Hepatocyte (in vitro differentiated cells): ENCODE data around the gene STUB1. TPM values are rescaled to one million over a fixed set of nuclear protein-coding genes. Genes with fewer than 3 reads are reported as not detected.

Source experiments
- DNase-seq: peaks from one replicate; pipeline ENCODE4 v3.0.0-alpha.2; 2016; ENCODE audit warnings: low spot score
- H2AFZ ChIP-seq: fragments of 200-600 bp; sonication (generic); 2 replicates; pipeline ENCODE4 v1.6.0; 2016; ENCODE audit warnings: antibody characterized with exemption, mild to moderate bottlenecking
- H3K27ac ChIP-seq: fragments of 200-600 bp; sonication (generic); 2 replicates; pipeline ENCODE4 v1.5.1; 2016; ENCODE audit warnings: mild to moderate bottlenecking
- H3K27me3 ChIP-seq: fragments of 200-600 bp; sonication (generic); 2 replicates; pipeline ENCODE4 v1.6.1; 2016
- H3K36me3 ChIP-seq: fragments of 200-600 bp; sonication (generic); replicated peaks from 2 replicates; pipeline ENCODE4 v1.5.1; 2016; ENCODE audit warnings: low read depth; ENCODE audit not compliant: insufficient read depth
- H3K4me1 ChIP-seq: fragments of 200-600 bp; sonication (generic); 2 replicates; pipeline ENCODE4 v1.5.1; 2016; ENCODE audit warnings: mild to moderate bottlenecking, moderate library complexity; ENCODE audit not compliant: insufficient read depth
- H3K4me2 ChIP-seq: fragments of 200-600 bp; sonication (generic); 2 replicates; pipeline ENCODE4 v1.6.0; 2016
- H3K4me3 ChIP-seq: fragments of 200-600 bp; sonication (generic); 2 replicates; pipeline ENCODE4 v1.5.1; 2016; ENCODE audit warnings: mild to moderate bottlenecking
- H3K79me2 ChIP-seq: fragments of 200-600 bp; sonication (generic); 2 replicates; pipeline ENCODE4 v1.6.0; 2017; ENCODE audit warnings: mild to moderate bottlenecking
- H3K9me2 ChIP-seq: fragments of 200-600 bp; sonication (generic); replicated peaks from 2 replicates; pipeline ENCODE4 v1.6.0; 2017; ENCODE audit warnings: mild to moderate bottlenecking; ENCODE audit not compliant: insufficient read depth
- H3K9me3 ChIP-seq: fragments of 200-600 bp; sonication (generic); 2 replicates; pipeline ENCODE4 v1.5.1; 2016; ENCODE audit warnings: low read depth, mild to moderate bottlenecking
- H4K20me1 ChIP-seq: fragments of 200-600 bp; sonication (generic); 2 replicates; pipeline ENCODE4 v1.6.0; 2016; ENCODE audit warnings: mild to moderate bottlenecking; ENCODE audit not compliant: insufficient read depth, poor library complexity, severe bottlenecking
- EZH2 ChIP-seq: fragments of 200-600 bp; sonication (generic); IDR thresholded peaks from 2 replicates; pipeline ENCODE4 v1.6.1; 2016; ENCODE audit warnings: antibody characterized with exemption, mild to moderate bottlenecking, borderline replicate concordance
- EZH2phosphoT487 ChIP-seq: fragments of 200-600 bp; sonication (generic); IDR thresholded peaks from one replicate; pipeline ENCODE4 v1.6.1; 2018; ENCODE audit warnings: antibody characterized with exemption, mild to moderate bottlenecking, low read depth, moderate library complexity; ENCODE audit not compliant: unreplicated experiment, severe bottlenecking
- WGBS: methylation state at CpG from one replicate; pipeline ENCODE4 v1.1.6; 2016; ENCODE audit warnings: low lambda C conversion rate; ENCODE audit errors: missing lambda C conversion rate; 5-methylcytosine and 5-hydroxymethylcytosine counted together
- polyA plus RNA-seq: library from polyadenylated mRNA; unstranded; fragments of >200 nt; fragmentation: Nextera tagmentation; extraction: Ambion mirVana; gene quantifications from 2 replicates; pipeline ENCODE4 v1.2.1, GENCODE V29; 2016
- total RNA-seq: library from RNA; depleted of rRNA; stranded (reverse); fragments of >200 nt; gene quantifications from 2 replicates; pipeline ENCODE4 v1.2.3, GENCODE V29; 2014
- TF ChIP-seq, protein P1 (sequence below): fragments of 200-600 bp; sonication (generic); IDR thresholded peaks from 2 replicates; pipeline ENCODE4 v1.5.1; 2016; ENCODE audit warnings: antibody characterized with exemption, mild to moderate bottlenecking; ENCODE audit not compliant: poor library complexity

Gene STUB1
- total and polyA plus RNA-seq, 2 experiments from 2014 or later: 116 to 249 TPM

DNA sequence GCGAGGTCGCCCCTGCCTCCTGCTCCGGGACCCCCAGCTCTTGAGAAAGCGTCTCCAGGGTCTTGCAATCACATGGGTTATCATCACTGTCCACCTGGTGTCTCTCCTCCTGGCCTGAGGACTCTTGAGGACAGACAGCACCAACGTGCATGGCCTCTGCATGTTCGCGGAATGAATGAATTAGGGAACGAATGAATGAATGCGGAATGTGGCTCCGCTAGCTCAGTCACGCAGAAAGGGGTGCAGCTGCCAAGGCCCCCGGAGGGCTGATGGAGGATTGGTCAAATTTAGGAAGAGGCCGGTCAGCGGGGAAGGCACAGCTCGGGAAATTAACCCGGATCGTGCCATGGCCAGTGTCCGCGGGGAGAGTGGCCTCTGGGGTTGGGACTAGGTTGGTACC, 22.1 kb downstream of the STUB1 start:
- H3K4me1 ChIP-seq: no peaks in the 10 kb centered on the region
- H3K27ac ChIP-seq: no peak overlapping the region
- no peak overlapping the region for H3K4me3 ChIP-seq
- WGBS: 87% methylated on average over 19 of the region's 19 CpGs
- no peak overlapping the region for H2AFZ ChIP-seq
- no peaks in the 10 kb centered on the region for H3K36me3 ChIP-seq
- no peaks in the 10 kb centered on the region for H3K9me3 ChIP-seq
- H3K79me2 ChIP-seq: no peaks in the 10 kb centered on the region
- H3K4me2 ChIP-seq: no peak overlapping the region
- TF ChIP-seq EZH2phosphoT487: no peak
- no peak for TF ChIP-seq EZH2
- TF ChIP-seq, protein P1, sequence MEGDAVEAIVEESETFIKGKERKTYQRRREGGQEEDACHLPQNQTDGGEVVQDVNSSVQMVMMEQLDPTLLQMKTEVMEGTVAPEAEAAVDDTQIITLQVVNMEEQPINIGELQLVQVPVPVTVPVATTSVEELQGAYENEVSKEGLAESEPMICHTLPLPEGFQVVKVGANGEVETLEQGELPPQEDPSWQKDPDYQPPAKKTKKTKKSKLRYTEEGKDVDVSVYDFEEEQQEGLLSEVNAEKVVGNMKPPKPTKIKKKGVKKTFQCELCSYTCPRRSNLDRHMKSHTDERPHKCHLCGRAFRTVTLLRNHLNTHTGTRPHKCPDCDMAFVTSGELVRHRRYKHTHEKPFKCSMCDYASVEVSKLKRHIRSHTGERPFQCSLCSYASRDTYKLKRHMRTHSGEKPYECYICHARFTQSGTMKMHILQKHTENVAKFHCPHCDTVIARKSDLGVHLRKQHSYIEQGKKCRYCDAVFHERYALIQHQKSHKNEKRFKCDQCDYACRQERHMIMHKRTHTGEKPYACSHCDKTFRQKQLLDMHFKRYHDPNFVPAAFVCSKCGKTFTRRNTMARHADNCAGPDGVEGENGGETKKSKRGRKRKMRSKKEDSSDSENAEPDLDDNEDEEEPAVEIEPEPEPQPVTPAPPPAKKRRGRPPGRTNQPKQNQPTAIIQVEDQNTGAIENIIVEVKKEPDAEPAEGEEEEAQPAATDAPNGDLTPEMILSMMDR: no peak
- H3K9me2 ChIP-seq: no peaks in the 10 kb centered on the region
- H4K20me1 ChIP-seq: no peaks in the 10 kb centered on the region
- DNase-seq: no peak
- H3K27me3 ChIP-seq: peaks cover 84% of the 10 kb centered on the region

- Histone ChIP-seq H3K36me3 (no peaks in the 10 kb centered on the region), H3K4me2 (no peak overlapping the region), H3K27me3 (peaks cover 90% of the 10 kb centered on the region)
Observed at GRCh38 chr16:703406-703805, 23.2 kb downstream of the STUB1 start.

GRCh38 chr16:704047-704446, 23.8 kb downstream of the STUB1 start:
- no peaks in the 10 kb centered on the region for H3K79me2 ChIP-seq
- H3K9me2 ChIP-seq: no peaks in the 10 kb centered on the region
- H3K27me3 ChIP-seq: peaks cover 87% of the 10 kb centered on the region
- WGBS: 77% methylated on average over 7 of the region's 7 CpGs
- no peak overlapping the region for H3K4me2 ChIP-seq
- no peak overlapping the region for H3K4me3 ChIP-seq
- H3K9me3 ChIP-seq: no peaks in the 10 kb centered on the region
- TF ChIP-seq, protein P1: no peak
- no peak for TF ChIP-seq EZH2phosphoT487
- no peak for TF ChIP-seq EZH2
- H3K4me1 ChIP-seq: no peaks in the 10 kb centered on the region
- H3K27ac ChIP-seq: no peak overlapping the region
- no peaks in the 10 kb centered on the region for H4K20me1 ChIP-seq
- no peak overlapping the region for H2AFZ ChIP-seq
- no peak for DNase-seq
- H3K36me3 ChIP-seq: no peaks in the 10 kb centered on the region

More at GRCh38 chr16:703406-703805, 23.2 kb downstream of the STUB1 start:
- H4K20me1 ChIP-seq: no peaks in the 10 kb centered on the region
- 85% methylated on average over 12 of the region's 12 CpGs for WGBS
- no peak overlapping the region for H3K27ac ChIP-seq
- no peaks in the 10 kb centered on the region for H3K4me1 ChIP-seq
- no peaks in the 10 kb centered on the region for H3K9me3 ChIP-seq
- no peak overlapping the region for H2AFZ ChIP-seq
- TF ChIP-seq, protein P1: no peak
- TF ChIP-seq EZH2phosphoT487 (no peak), EZH2 (no peak)
- no peak overlapping the region for H3K4me3 ChIP-seq
- no peaks in the 10 kb centered on the region for H3K9me2 ChIP-seq
- DNase-seq: no peak
- H3K79me2 ChIP-seq: no peaks in the 10 kb centered on the region
